GM18868 (cell line): ENCODE measurements around the gene STX2.

Experiments
- ATAC-seq: cut with Tn5 transposase; IDR thresholded peaks from one replicate; pipeline ENCODE4 v1.9.1; 2021; ENCODE audit warnings: mild to moderate bottlenecking, moderate library complexity; ENCODE audit not compliant: unreplicated experiment

Gene STX2

DNA sequence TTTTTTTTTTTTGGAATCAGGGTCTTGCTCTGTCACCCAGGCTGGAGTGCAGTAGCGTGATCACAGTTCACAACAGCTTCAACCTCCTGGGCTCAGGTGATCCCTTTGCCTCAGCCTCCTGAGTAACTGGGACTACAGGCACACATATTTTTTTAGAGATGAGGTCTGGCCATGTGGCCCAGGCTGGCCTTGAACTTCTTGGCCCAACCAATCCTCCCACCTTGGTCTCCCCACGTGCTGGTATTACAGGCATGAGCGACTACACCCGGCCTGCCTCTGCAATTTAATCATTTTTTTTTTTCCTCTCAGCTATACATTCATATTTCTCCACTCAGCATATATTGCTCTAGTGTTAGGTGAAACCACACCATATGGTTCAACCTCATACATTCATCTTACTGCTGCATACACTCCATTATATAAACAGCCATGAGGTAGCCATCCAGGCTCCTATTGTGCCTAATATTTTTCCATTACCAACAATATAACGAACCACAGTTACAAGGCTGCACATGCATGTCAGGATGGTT lies 7.1 kb downstream of the STX2 start:
- no peak for ATAC-seq

DNA sequence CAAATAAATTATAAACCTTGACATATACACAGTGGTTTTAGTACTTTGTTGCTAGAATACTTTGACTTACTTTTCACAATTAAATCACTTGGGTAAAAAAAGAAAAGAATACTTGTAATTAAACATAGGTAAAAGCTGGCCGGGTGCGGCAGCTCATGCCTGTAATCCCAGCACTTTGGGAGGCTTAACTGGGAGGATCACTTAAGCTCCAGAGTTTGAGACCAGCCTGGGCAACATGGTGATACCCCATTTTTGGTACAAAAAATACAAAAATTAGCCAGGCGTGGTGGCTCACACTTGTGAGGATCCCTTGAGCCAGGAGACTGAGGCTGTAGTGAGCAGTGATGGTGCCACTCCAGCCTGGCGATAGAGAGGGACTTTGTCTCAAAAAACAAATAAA lies 7.8 kb downstream of the STX2 start:
- no peak for ATAC-seq

DNA sequence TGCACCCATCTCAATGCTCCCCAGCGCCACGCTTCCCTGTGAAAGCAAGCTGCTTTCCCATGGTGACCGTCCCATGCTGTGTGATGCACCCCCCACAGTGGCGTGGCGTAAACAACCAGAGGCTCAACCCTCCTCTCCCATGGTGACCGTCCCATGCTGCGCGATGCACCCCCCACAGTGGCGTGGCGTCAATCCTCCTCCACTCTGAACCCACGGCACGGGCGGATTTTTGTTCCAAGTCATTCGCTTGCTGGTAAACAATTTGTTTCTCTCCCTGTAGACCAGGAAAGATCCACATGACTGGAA lies 8.9 kb downstream of the STX2 start:
- ATAC-seq: no peak

DNA sequence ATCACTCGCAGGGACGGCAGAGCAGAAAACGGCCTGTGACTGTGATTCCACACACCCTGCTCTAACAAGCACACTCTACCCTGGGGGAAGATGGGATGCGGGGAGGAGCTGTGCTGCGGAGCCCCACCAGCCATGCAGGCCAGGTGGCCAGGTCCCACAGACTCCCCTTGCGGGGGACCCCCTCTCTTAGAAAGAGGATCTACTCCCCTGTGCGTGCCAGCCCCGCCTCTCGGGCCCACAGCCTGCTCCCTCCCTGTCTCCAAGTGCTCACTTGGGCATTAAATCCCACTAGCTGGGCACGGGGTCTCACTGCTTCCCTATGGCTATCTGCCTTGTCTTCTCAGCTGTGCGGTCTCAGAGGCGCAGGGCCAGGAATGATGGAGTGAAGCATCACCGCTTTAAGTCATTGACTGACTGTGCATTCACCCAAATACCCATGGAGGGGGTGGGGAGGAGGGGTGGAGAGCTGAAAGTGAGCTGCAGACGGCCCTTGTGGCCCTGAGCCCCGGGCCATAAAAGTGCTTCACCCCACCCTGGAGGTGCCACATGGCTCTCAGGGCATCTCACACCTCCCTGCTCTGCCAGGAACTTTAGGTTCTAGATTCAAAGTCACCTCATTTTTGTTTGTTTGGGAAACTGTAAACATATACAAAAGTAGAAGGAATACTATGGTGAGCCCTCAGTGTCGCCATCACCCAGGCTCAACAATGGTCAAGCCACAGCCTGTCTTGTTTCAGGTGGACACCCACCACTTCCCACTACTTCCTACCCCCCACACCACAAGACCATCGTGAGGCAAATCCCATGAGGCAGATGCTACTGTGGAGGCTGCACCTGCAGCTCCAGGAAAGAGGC lies 9.4 kb downstream of the STX2 start:
- no peak for ATAC-seq

DNA sequence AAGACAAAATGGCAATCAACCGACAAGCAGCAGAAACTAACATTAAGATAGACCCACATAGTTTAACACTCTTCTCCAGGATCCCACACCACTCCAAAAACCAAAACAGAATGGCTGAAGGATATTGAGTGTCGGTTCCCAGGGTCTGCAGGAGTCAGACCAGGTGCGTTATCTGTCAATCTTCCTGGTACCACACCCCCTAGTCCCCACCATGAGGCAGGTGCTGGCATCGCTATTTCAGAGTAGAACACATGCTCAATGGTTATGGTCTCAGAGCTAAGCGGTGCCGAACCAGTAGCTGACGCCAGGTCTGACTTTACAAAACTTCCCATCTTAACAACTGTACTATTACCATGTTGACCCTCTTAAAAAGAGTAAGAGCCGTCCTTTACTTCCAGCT lies 10.2 kb downstream of the STX2 start:
- ATAC-seq: no peak

DNA sequence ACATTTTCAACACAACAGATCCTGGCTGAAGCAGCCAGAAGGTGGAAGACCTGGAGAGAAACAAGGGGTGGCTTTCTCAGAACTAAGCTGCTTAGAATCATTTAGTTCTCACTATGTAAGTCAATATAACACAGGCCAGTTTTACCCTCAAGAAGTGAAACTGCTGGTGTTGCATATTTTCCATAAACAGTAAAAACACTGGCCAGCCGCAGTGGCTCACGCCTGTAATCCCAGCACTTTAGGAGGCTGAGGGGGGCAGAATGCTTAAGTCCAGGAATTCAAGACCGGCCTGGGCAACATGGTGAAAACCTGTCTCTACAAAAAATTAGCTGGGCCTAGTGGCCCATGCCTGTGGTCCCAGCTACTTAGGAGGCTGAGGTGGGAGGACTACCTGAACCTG lies 11.6 kb downstream of the STX2 start:
- ATAC-seq: no peak

DNA sequence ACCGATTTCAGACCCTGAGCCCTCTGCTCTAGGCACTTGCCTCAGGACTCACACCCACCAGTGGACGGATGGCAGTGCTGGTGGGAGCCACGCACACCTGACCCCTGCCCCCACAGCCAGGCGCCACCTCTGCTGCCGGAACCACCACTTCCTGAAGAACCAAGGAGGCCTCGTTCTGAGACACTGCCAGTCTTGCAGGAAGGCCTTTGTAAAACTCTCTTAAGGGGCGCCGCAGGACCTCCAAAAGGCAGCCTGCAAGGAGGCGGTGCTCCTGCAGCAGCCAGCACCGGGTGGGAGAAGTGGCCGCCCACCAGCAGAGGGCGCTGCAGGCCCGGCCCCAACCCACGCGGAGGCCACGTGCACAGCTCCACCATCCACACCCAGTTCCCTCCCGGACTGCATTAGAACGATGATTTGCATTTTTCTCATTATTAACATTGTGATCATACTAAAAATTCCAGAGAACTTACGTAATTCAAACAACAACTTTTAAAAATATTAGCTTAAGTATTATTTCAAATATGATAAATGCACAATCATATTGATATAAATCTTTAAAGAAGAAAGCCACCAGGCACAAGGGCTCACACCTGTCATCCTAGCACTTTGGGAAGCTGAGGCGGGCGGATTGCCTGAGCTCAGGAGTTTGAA lies 12.8 kb downstream of the STX2 start:
- no peak for ATAC-seq

- ATAC-seq: no peak
Measured at GRCh38 chr12:130825771-130826150, 13.3 kb downstream of the STX2 start.

GRCh38 chr12:130819681-130820080 lies 19.4 kb downstream of the STX2 start:
- no peak for ATAC-seq

DNA sequence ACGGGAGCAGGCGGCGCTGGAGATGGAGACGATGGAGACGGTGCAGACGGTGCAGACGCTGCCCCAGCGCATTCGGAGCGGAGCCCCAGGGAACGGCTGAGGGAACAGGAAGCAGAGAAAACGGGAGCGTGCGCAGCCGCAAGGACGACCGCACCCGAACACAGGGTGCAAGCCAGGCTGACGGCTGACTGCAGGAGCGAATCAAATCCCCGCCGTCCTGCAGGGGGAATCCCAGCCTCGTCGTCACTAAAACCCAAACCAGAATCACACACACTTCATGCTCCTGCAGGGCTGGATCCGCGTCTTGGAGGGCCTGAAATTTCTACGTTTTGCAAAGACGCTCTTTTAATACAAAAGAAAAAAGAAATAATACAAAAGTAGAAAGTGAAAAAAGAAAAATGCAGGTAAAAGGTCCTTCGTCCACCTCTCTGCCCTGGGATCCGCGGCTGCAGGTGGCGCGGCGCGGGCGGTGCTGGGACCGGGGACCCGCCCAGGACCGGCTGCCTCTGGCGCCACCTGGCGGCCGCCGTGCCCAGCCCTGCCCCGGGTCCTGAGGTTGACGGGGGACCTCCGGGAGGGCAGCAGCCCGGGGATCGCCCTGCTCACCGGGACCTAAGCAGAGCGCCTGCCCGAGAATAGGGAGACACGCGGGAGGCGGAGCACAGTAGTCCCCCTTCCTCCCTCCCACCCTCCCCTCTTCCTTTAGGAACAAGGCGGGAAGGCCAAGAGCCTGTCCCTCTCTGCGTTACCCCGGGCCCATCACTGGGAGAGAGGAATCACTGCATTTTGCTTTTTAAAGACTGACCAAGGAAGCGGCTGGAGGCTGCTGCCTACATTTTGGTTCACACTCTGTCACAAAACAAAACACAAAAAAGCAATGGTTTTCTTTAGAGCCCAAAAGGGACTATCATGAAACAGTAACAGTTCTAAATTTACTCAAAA lies 20.1 kb downstream of the STX2 start:
- peak; percentile 83 for ATAC-seq

- no peak for ATAC-seq
Measured at GRCh38 chr12:130818272-130818634, 20.8 kb downstream of the STX2 start.

GRCh38 chr12:130817804-130818203 lies 21.2 kb downstream of the STX2 start:
- no peak for ATAC-seq

GRCh38 chr12:130816097-130816496 lies 23.0 kb downstream of the STX2 start:
- ATAC-seq: no peak

DNA sequence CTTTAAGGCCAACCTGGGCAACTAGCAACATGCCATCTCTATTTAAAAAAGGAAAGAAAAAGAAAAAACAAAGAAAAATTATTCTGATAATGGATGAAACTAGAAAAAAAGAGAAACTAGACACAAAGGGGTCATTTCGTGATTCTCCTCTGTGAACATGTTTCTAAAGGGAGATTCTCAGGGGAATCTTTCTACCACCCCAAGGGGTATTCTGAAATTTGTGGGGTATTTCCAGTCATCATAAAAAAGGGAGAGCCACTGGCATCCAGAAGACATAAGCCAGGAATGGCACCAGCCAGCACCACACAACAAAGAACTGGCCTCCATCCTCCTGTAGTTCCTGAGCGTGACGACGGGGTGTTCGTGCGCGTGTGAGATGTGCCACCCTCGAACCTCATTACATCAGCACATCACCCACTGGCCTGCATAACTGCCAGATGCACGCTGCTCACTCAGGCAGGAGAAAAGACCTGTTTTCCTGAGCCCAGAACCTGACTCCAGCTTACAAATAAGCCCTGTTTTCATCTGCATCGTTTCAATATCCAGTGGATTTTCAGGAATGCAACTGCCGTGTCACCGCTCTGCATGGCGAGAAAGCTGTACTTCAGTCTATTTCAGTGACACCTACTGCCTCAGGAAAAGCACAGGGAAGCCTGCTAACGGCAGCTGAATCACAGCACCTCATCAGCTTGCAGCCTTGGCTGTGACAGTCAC lies 23.9 kb downstream of the STX2 start:
- ATAC-seq: peak; percentile 27

DNA sequence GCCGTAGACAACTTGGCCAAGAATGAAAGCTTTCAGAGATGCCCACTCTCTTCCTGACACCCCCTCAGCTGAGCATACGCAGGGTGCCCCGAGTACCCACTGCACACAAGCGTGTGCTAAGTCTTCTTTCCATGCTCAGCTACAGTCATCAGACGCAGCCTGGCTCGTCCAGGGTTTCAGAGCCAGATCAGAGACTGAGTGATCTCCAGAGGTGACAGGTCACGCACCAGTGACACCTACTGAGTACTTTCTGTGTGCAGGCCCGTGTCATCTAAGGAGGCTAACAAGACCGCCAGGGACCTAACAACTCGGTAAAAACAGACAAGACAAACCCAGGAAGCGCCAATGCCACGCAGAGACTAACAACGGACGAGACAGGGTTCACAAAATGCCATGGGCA lies 25.1 kb downstream of the STX2 start:
- no peak for ATAC-seq

DNA sequence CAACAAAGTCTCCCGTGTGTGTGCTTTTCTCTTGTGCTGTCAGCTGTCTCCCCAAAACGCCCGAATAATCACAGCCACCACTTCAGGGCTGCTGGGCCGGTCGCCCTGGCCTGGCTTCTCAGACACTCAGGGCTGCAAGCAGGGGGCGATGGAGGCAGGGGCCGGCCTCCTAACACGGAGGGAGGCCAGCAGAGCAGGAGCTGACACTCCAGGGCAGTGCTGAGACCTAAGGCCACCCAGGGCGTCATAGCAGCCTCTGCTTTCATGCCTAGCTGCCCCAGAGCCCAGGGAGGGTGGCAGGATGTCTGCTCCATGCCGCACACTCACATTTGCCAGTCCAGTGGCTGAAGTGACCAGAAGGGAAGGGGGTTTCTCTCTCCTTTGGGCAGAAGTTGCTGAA lies 25.6 kb downstream of the STX2 start:
- no peak for ATAC-seq

DNA sequence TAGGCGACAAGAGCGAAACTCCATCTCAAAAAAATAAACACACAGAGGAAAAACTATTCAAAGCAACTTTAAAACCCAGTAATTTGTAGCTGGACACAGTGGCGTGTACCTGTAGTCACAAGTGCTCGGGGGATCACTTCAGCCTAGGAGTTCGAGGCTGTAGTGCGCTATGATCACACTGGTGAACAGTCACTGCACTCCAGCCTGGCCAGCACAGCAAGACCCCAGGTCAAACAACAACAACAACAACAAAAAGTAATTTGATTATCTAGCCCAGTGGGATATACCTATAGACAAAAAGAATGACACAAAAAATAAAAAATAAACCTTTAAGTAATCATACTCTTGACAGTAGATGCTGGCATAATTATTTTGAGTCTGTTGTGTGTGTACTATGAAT lies 29.3 kb downstream of the STX2 start:
- no peak for ATAC-seq

- no peak for ATAC-seq
Measured at GRCh38 chr12:130807309-130807708, 31.7 kb downstream of the STX2 start.

- ATAC-seq: no peak
Measured at GRCh38 chr12:130806574-130806973, 32.5 kb downstream of the STX2 start.

DNA sequence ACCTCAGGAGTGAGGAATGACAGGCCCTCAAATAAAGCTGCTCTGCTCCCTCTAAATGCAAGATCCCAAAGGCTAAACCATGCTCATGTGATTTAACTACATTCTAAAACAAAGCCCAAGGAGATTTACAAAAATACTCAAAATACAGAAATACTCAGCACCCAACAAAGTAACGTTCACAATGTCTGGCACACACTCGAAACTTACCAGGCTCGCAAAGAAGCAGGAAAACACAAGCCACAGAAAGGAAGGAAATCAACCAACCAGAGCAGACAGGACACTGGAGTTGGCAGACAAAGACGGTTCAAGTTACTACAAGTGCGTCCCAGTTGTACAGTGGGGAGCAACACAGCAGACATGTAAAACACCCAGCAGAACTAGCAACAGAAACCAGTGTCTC lies 33.4 kb downstream of the STX2 start:
- no peak for ATAC-seq

DNA sequence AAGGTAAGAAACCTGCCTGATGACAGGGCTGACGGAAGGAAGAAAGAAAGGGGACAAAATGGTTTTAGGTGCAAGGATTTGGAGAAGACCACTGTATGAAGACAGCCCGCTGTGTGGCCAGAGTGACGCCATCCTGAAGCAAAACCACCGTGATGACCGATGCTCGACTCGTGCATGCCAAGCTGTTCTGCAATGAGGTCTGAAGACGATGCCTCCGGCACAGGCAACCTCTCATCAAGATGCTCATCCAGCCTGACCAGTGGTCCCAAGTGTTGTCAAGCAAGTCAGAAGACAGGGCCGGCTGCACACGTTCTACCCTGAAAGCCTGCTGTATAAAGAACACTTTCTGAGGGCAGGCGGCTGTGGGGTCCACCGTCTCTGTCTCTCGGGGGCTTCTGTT lies 34.8 kb downstream of the STX2 start:
- ATAC-seq: no peak
